HL-60/S4 (cell line): ENCODE measurements around the gene CDC25C.
"Not testable (repeated sequence)": the region's sequence is repeated elsewhere in the genome, so short reads cannot be mapped to it uniquely, and the experiment has no call there.

ENCODE experiments used
- in situ Hi-C: fragments of 300-500 bp; cut with MboI; formaldehyde crosslinking; loops from 2 replicates; pipeline ENCODE4 v1.14.3; 2022; ENCODE audit warnings: low sequenced_read_pairs

Gene CDC25C

GRCh38 chr5:138349852-138350562 is 18.4 kb upstream of the CDC25C start:
- in situ Hi-C loops: no loop called here

- in situ Hi-C loops: no loop called here
Observed at GRCh38 chr5:138346889-138347288, 15.3 kb upstream of the CDC25C start.

- in situ Hi-C loops: no loop called here
Observed at GRCh38 chr5:138344887-138345622, 13.5 kb upstream of the CDC25C start.

GRCh38 chr5:138340008-138340407 is 8.4 kb upstream of the CDC25C start:
- in situ Hi-C loops: no loop called here

- in situ Hi-C loops: no loop called here
Observed at GRCh38 chr5:138339464-138339863, 7.9 kb upstream of the CDC25C start.

DNA sequence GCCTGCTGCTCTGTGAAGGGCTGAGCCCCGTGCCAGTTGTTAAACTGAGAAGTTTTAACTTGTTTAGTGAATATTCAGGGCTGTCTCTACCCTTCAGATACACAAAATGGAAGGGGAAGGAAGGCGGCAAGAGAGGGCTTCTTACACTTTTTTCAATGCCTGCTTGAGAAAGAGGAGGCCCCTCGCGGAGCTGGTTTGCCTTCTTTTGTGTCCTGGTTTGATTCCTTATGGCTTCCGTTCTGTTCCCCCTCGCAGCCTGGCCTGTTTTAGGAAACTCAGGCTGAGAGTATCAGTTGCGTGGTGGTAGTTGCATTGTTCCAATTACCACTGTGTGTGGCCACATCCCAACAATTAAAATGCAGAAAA is 7.5 kb upstream of the CDC25C start:
- in situ Hi-C loops: no loop called here

GRCh38 chr5:138338411-138339090 is 6.9 kb upstream of the CDC25C start:
- in situ Hi-C loops: no loop called here

GRCh38 chr5:138337685-138338410 is 6.2 kb upstream of the CDC25C start, which contains the start of gene FAM53C:
Gene FAM53C, plus strand, starts transcription at chr5:138338266. Its CDS starts 3,070 bp downstream, at chr5:138341336.
- in situ Hi-C loops: no loop called here

- in situ Hi-C loops: no loop called here
Observed at GRCh38 chr5:138336952-138337684, 5.5 kb upstream of the CDC25C start.

DNA sequence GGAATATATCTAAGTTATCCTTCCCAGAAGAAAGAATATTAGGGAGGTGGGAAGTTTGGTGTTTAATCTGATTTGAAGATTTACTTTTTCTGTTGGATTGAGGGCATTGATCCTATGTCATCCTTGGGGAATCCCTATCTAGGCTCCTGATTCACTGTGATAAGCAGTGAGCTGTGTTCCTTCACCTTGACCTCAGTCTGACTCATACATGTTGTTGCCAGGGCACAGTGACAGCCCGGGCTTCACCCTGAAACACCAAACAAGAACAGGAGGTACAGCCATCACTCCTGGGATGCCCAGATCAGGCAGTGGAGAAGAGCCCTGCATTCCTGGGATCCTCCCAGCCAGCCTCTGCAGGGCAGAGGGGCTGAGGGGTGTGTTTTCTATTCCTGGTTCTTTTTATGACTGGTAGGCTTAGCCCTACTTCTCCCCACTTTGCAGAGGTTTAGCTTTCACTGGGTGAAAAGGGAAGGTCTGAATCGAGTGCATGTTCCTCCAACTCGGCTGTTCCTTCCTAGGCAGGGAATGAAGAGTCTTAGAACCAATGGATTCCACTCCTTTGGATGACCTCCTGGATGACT is 3.4 kb upstream of the CDC25C start:
- in situ Hi-C loops: no loop called here

GRCh38 chr5:138330813-138331448 is 673 bp downstream of the CDC25C start:
- in situ Hi-C loops: no loop called here

- in situ Hi-C loops: not testable (repeated sequence)
Observed at GRCh38 chr5:138318211-138318610, 13.4 kb downstream of the CDC25C start.

DNA sequence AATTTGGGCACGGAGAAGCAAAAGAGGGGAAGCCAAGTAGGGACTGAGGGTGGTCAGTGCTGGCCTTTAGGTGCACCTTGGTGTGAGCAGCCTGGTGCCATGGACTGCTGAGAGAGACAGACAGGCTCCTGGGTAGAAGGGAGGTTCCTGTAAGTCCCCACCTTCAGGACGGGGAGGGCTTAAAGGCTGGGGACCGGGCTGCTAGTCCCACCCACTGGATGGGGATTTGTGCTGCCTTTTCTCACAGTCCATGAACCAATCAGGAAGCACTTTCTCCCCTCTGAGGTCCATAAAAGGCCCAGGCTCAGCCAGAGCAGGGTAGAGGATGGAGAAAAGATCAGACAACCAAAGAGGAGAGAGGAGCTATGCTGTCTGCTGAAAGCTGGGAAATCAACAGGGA is 15.2 kb downstream of the CDC25C start:
- in situ Hi-C loops: no loop called here

- in situ Hi-C loops: no loop called here
Observed at GRCh38 chr5:138315751-138316278, 15.8 kb downstream of the CDC25C start.

DNA sequence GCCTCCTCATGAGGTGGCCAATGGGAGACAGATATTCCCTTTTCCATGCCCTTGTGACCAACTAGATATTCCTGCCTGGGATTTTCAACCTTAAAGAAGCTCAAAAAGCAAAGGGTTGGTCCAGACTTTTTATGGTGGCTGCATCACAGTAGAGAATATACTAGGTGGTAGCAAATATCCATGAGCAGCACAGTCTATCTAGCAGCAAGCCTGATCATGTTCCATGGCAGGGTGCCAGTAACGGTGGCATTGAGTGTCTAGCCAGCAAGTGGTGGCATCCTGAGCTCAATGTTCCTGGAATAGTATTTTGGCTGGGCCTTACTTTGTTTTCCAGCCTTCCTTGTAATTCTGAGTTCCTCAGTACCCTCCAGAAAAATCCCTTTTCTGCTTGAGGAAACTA is 25.8 kb downstream of the CDC25C start:
- in situ Hi-C loops: no loop called here

DNA sequence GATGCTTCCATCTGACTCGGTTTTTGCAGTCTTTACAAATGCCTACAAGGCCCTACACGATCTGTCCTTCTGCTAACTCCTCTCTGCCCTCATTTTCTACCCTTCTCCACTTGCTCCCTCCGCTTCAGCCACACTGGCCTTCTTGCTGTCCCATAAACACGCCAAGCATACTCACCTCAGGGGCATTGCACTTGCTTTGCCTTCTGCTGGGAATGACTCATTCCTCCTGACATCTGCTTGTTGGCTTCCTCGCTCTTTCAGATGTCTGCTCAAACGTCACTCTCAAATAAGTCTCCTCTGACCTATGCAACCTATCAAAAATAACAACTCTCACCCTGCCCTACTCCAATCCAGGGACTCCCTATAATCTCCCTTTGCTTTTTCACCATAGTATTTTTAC is 28.2 kb downstream of the CDC25C start:
- in situ Hi-C loops: no loop called here

GRCh38 chr5:138289296-138289695 is 42.3 kb downstream of the CDC25C start:
- in situ Hi-C loops: no loop called here

- in situ Hi-C loops: no loop called here
Observed at GRCh38 chr5:138287246-138287645, 44.4 kb downstream of the CDC25C start.

- in situ Hi-C loops: no loop called here
Observed at GRCh38 chr5:138282920-138283742, 48.5 kb downstream of the CDC25C start.
